Upper lobe of left lung (tissue), 6 donors: ENCODE results near the gene SLC17A8. TPM values are rescaled to one million over a fixed set of nuclear protein-coding genes. Genes with fewer than 3 reads are reported as not detected.
"Not testable (repeated sequence)": the region's sequence is repeated elsewhere in the genome, so short reads cannot be mapped to it uniquely, and the experiment has no call there.

Source experiments
- ATAC-seq, 2 donors: fragments of 200-7000 bp; cut with Tn5 transposase; one replicate each; pipeline ENCODE4 v1.9.1; 2022; ENCODE audit warnings: mild to moderate bottlenecking in 2 of 2, moderate library complexity in 2 of 2; ENCODE audit not compliant: low FRiP score in 2 of 2
- DNase-seq, 2 donors: peaks; one replicate each; pipeline ENCODE4 v3.0.0-alpha.2; 2019 to 2020
- H3K27ac ChIP-seq, 4 donors: fragments of 200-600 bp; sonication (generic); one replicate each; pipeline ENCODE4 v1.5.1; 2016 to 2019
- H3K27me3 ChIP-seq, 4 donors: fragments of 200-600 bp; sonication (generic); one replicate each; pipeline ENCODE4 v1.5.1; 2017 to 2019
- H3K36me3 ChIP-seq, 4 donors: fragments of 200-600 bp; sonication (generic); one replicate each; pipeline ENCODE4 v1.5.1; 2016 to 2019
- H3K4me1 ChIP-seq, 4 donors: fragments of 200-600 bp; sonication (generic); one replicate each; pipeline ENCODE4 v1.5.1; 2018 to 2019
- H3K4me3 ChIP-seq, 4 donors: fragments of 200-600 bp; sonication (generic); one replicate each; pipeline ENCODE4 v1.5.1; 2017 to 2019; ENCODE audit warnings: mild to moderate bottlenecking in 2 of 4, moderate library complexity in 1 of 4
- H3K9me3 ChIP-seq, 4 donors: fragments of 200-600 bp; sonication (generic); one replicate each; pipeline ENCODE4 v1.5.1; 2018 to 2019
- CTCF ChIP-seq, 6 experiments: fragments of 450-650 bp in 4 of 6; fragments of 200-600 bp in 2 of 6; sonication (generic) in 2 of 6; IDR thresholded peaks; one replicate each; pipeline ENCODE4 v1.5.1; 2016 to 2019; ENCODE audit warnings: antibody characterized with exemption in 6 of 6
- EP300 ChIP-seq, 4 donors: sonication (generic); formaldehyde crosslinking; IDR thresholded peaks; one replicate each; pipeline ENCODE4 v1.5.1; 2017; ENCODE audit warnings: antibody characterized with exemption in 4 of 4, control low read depth in 2 of 4
- POLR2A ChIP-seq, 4 donors: fragments of 450-650 bp; IDR thresholded peaks; one replicate each; pipeline ENCODE4 v1.5.1; 2016 to 2017; ENCODE audit warnings: antibody characterized with exemption in 4 of 4, mild to moderate bottlenecking in 2 of 4
- POLR2AphosphoS5 ChIP-seq, 2 donors: sonication (generic); formaldehyde crosslinking; IDR thresholded peaks; one replicate each; pipeline ENCODE4 v1.5.1; 2017; ENCODE audit warnings: antibody characterized with exemption in 2 of 2
- WGBS, 2 donors: methylation state at CpG; one replicate each; pipeline ENCODE4 v1.1.5; 2017 to 2018; 5-methylcytosine and 5-hydroxymethylcytosine counted together
- total RNA-seq, 6 donors: library from RNA; depleted of rRNA in 4 of 6; stranded (reverse); fragments of >200 nt in 4 of 6; gene quantifications; one replicate each; pipeline versions ENCODE4 v1.1.0 to v1.2.1, GENCODE V29; 2016 to 2021
- donor health status: DM: no; HTN: no; CAD: no; lungs with moderate emphysema.
- donor health status: DM: no; HTN: yes; CAD: no; lungs with severe emphysema.

SLC17A8 gene
- total RNA-seq, 6 donors from 2014 or later, result 0.11 to 0.55 (median 0.36) TPM; not detected in 2

DNA sequence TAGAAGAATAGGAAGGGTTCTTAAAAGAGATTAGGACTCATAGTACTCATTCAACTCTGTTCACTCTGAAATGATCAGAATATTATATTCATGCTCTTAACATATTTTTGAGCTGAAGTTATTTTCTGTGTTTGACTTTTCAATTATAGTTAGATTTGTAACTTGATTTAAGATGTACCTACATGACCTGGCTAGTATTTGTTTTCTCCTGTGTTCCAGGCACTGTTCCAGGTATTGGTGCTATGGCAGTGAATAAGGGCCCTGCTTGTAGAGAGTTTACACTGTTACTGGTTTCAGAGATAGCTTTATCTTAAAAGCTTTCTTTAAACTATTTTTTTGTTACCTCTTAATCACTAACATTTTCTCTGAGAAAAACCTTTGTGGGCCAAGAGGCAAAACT is 19.1 kb upstream of the SLC17A8 start:
- H3K4me1 ChIP-seq, result peaks cover 0 to 14% (median 3%) of the 10 kb centered on the region in 4 donors
- H3K4me3 ChIP-seq, result no peak overlapping the region
- ATAC-seq (no peak), DNase-seq (peak in 1 of 2 donors; percentile 71)
- peaks cover 5 to 55% (median 21%) of the 10 kb centered on the region in 4 donors for H3K36me3 ChIP-seq
- H3K9me3 ChIP-seq, result no peaks in the 10 kb centered on the region
- TF ChIP-seq EP300 (IDR thresholded peaks at IDR 0.05) (no peak), POLR2AphosphoS5 (IDR thresholded peaks at IDR 0.05) (no peak), CTCF (IDR thresholded peaks at IDR 0.05) (no peak), POLR2A (IDR thresholded peaks at IDR 0.05) (no peak)
- peak overlapping the region in 1 of 4 donors; percentile 46 for H3K27ac ChIP-seq
- no peaks in the 10 kb centered on the region for H3K27me3 ChIP-seq

DNA sequence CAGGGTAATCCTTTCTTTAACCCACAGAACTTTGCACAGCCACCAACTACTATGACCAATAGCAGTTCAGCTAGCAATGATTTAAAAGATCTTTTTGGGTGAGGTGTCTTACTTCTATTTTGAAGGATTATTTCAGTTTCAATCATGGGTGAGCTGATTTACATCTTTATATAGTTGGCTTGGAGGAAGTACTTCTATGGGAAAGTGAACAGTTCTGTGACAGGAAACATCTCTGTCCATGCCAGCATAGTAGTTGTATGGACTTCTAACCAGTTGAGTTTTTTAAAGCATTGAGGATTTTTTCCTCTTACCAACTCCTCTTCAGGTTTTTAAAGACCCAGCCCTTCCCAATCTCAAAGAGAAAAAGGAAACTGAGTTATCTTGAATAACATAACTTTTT is 17.8 kb upstream of the SLC17A8 start:
- Histone ChIP-seq H3K36me3 (peaks cover 5 to 46% (median 21%) of the 10 kb centered on the region in 4 donors), H3K27ac (peak overlapping the region in 1 of 4 donors; percentile 13), H3K4me1 (peaks cover 0 to 14% (median 3%) of the 10 kb centered on the region in 4 donors), H3K27me3 (no peaks in the 10 kb centered on the region), H3K9me3 (no peaks in the 10 kb centered on the region), H3K4me3 (no peak overlapping the region)
- no peak for TF ChIP-seq POLR2AphosphoS5 (IDR thresholded peaks at IDR 0.05)
- no peak for TF ChIP-seq CTCF (IDR thresholded peaks at IDR 0.05)
- TF ChIP-seq EP300 (IDR thresholded peaks at IDR 0.05), result no peak
- no peak for TF ChIP-seq POLR2A (IDR thresholded peaks at IDR 0.05)
- ATAC-seq (no peak), DNase-seq (no peak)

- H3K4me1 ChIP-seq, H3K4me3 ChIP-seq, DNase-seq, H3K27me3 ChIP-seq, H3K27ac ChIP-seq, ATAC-seq, H3K9me3 ChIP-seq: not testable (repeated sequence)
- WGBS, 2 donors, result 97 to 100% methylated on average over 2 of the region's 2 CpGs
- H3K36me3 ChIP-seq, result peaks cover 5 to 17% (median 9%) of the 10 kb centered on the region in 4 donors
Observed at GRCh38 chr12:100342897-100343296, 14.0 kb upstream of the SLC17A8 start.

DNA sequence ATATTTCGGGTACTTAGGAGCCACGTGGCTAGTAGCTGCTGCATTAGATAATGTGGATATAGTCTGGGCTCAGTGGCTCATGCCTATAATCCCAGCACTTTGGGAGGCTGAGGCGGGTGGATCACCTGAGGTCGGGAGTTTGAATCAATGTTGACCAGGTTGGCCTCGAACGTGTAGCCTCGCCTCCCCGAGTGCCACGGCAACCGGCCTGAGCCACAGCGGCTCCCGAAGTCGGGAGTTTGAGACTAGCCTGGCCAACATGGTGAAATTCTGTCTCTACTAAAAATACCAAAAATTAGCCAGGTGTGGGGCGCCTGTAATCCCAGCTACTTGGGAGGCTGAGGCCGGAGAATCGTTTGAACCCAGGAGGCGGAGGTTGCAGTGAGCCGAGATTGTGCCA is 12.5 kb upstream of the SLC17A8 start:
- H3K4me3 ChIP-seq, ATAC-seq, H3K27me3 ChIP-seq, H3K4me1 ChIP-seq, H3K27ac ChIP-seq, H3K36me3 ChIP-seq, H3K9me3 ChIP-seq: not testable (repeated sequence)
- DNase-seq, result peak in 1 of 2 donors; percentile 59
- WGBS, 2 donors, result 93% methylated on average over 18 of the region's 18 CpGs

GRCh38 chr12:100345020-100345767 is 11.7 kb upstream of the SLC17A8 start:
- H3K4me3 ChIP-seq, result no peak overlapping the region
- peaks cover 0 to 4% (median 0%) of the 10 kb centered on the region in 4 donors for H3K4me1 ChIP-seq
- ATAC-seq, result peak; percentile 34 to 38
- no peak overlapping the region for H3K27ac ChIP-seq
- H3K36me3 ChIP-seq, result no peaks in the 10 kb centered on the region
- DNase-seq, result no peak
- TF ChIP-seq POLR2A (IDR thresholded peaks at IDR 0.05) (no peak), CTCF (IDR thresholded peaks at IDR 0.05) (no peak), EP300 (IDR thresholded peaks at IDR 0.05) (no peak), POLR2AphosphoS5 (IDR thresholded peaks at IDR 0.05) (no peak)
- H3K9me3 ChIP-seq, result no peaks in the 10 kb centered on the region
- 44 to 59% methylated on average over 1 of the region's 1 CpG for WGBS, 2 donors
- H3K27me3 ChIP-seq, result no peaks in the 10 kb centered on the region

- 79 to 80% methylated on average over 3 of the region's 3 CpGs for WGBS, 2 donors
- ATAC-seq (no peak), DNase-seq (no peak)
- Histone ChIP-seq H3K9me3 (no peaks in the 10 kb centered on the region), H3K36me3 (no peaks in the 10 kb centered on the region), H3K4me1 (peaks cover 0 to 4% (median 0%) of the 10 kb centered on the region in 4 donors), H3K27me3 (no peaks in the 10 kb centered on the region), H3K27ac (no peak overlapping the region), H3K4me3 (no peak overlapping the region)
- no peak for TF ChIP-seq CTCF (IDR thresholded peaks at IDR 0.05)
- no peak for TF ChIP-seq POLR2AphosphoS5 (IDR thresholded peaks at IDR 0.05)
- no peak for TF ChIP-seq EP300 (IDR thresholded peaks at IDR 0.05)
- no peak for TF ChIP-seq POLR2A (IDR thresholded peaks at IDR 0.05)
Observed at GRCh38 chr12:100346660-100347059, 10.2 kb upstream of the SLC17A8 start.
